GM12878 (cell line): Measurements from ENCODE around the gene ETV6. TPM values are rescaled to one million over a fixed set of nuclear protein-coding genes. Genes with fewer than 3 reads are reported as not detected.

Experiments
- ATAC-seq: fragments of 200-7000 bp; cut with Tn5 transposase; 3 replicates; pipeline ENCODE4 v1.9.1; 2020; ENCODE audit warnings: mild to moderate bottlenecking, moderate library complexity
- BruUV-seq: library from RNA; stranded (reverse); fragments of 400-500 nt; replicated peaks from 2 replicates; lab custom pipeline; 2021; lab: Mats Ljungman, UMichigan
- CTCF ChIA-PET: fragments of 300-600 bp; sonication (Branson Sonifier 250); formaldehyde crosslinking; extraction: SDS; loops from one replicate; lab custom pipeline; 2021; ENCODE audit warnings: inconsistent platforms; lab: Yijun Ruan, JAX
- POLR2A ChIA-PET: fragments of 350-600 bp; formaldehyde crosslinking; extraction: SDS; loops from one replicate; lab custom pipeline; 2021; ENCODE audit warnings: inconsistent platforms; lab: Charles Lee
- RAD21 ChIA-PET: fragments of 300-600 bp; sonication (Branson Sonifier 250); formaldehyde crosslinking; loops from one replicate; lab custom pipeline; 2023; ENCODE audit warnings: antibody characterized with exemption; ENCODE audit not compliant: unreplicated experiment; lab: Charles Lee
- SMC1A ChIA-PET: fragments of 300-600 bp; sonication (Branson Sonifier 250); formaldehyde crosslinking; loops from one replicate; lab custom pipeline; 2023; ENCODE audit not compliant: unreplicated experiment, uncharacterized antibody; lab: Charles Lee
- DNase-seq: peaks from one replicate; pipeline ENCODE4 v3.0.0-alpha.2; 2011; ENCODE audit warnings: low read depth, low spot score
- FAIRE-seq: peaks from 3 replicates; lab custom pipeline; 2011; peaks lifted over from hg19 to GRCh38; lab: Jason Lieb, UNC
- H2AFZ ChIP-seq: 2 replicates; pipeline ENCODE4 v1.6.0; 2011; ENCODE audit warnings: low read depth, low read length, control low read depth; ENCODE audit not compliant: control insufficient read depth
- H3K27ac ChIP-seq: 2 replicates; pipeline ENCODE4 v1.5.1; 2011; ENCODE audit warnings: control low read depth; ENCODE audit not compliant: control insufficient read depth, insufficient read depth
- H3K27me3 ChIP-seq, 2 experiments: replicated peaks in 1 of 2; 2 replicates each; pipeline versions ENCODE4 v1.6.0 to v1.6.1; 2011; ENCODE audit warnings: low read length in 1 of 2; ENCODE audit not compliant: control insufficient read depth in 2 of 2, insufficient read depth in 2 of 2
- H3K36me3 ChIP-seq, 2 experiments: 2 replicates each; pipeline ENCODE4 v1.5.1; 2011; ENCODE audit warnings: low read length in 1 of 2; ENCODE audit not compliant: control insufficient read depth in 2 of 2, insufficient read depth in 2 of 2
- H3K4me1 ChIP-seq: 2 replicates; pipeline ENCODE4 v1.6.1; 2011; ENCODE audit warnings: mild to moderate bottlenecking, low read length, moderate library complexity, mixed read lengths; ENCODE audit not compliant: control insufficient read depth, insufficient read depth
- H3K4me2 ChIP-seq: 2 replicates; pipeline ENCODE4 v1.6.0; 2011; ENCODE audit warnings: control low read depth; ENCODE audit not compliant: control insufficient read depth, insufficient read depth
- H3K4me3 ChIP-seq: fragments of 200-600 bp; sonication (generic); 2 replicates; pipeline ENCODE4 v1.5.1; 2016
- H3K79me2 ChIP-seq: 2 replicates; pipeline ENCODE4 v1.6.0; 2011; ENCODE audit warnings: low read length; ENCODE audit not compliant: control insufficient read depth, insufficient read depth
- H3K9ac ChIP-seq: 2 replicates; pipeline ENCODE4 v1.8.0; 2011; ENCODE audit warnings: low read length, control low read depth, mixed read lengths; ENCODE audit not compliant: control insufficient read depth, insufficient read depth
- H3K9me3 ChIP-seq: replicated peaks from 3 replicates; pipeline ENCODE4 v1.5.1; 2011; ENCODE audit warnings: mild to moderate bottlenecking, low read length; ENCODE audit not compliant: control insufficient read depth, insufficient read depth
- H4K20me1 ChIP-seq: 2 replicates; pipeline ENCODE4 v1.6.0; 2011; ENCODE audit not compliant: control insufficient read depth, insufficient read depth
- LARP7 ChIP-seq: fragments of 450-650 bp; IDR thresholded peaks from 2 replicates; pipeline ENCODE4 v1.6.1; 2017; ENCODE audit warnings: mild to moderate bottlenecking
- POLR2A ChIP-seq: IDR thresholded peaks from 2 replicates; pipeline ENCODE4 v1.6.1; 2011; ENCODE audit warnings: low read depth, mild to moderate bottlenecking, low read length
- TCF12 ChIP-seq: IDR thresholded peaks from 2 replicates; pipeline ENCODE4 v1.6.1; 2011; ENCODE audit warnings: low read depth, mild to moderate bottlenecking, low read length
- WGBS: methylation state at CpG from one replicate; pipeline ENCODE4 v1.1.6; 2016; ENCODE audit warnings: low lambda C conversion rate; ENCODE audit not compliant: insufficient replicate concordance, insufficient coverage; ENCODE audit errors: missing lambda C conversion rate; 5-methylcytosine and 5-hydroxymethylcytosine counted together
- in situ Hi-C: fragments of 300-500 bp; cut with MboI; formaldehyde crosslinking; loops from 9 replicates; pipeline ENCODE4 v1.14.3; 2018; ENCODE audit warnings: mixed read lengths
- intact Hi-C: fragments of 100-400 bp; cut with micrococcal nuclease; formaldehyde crosslinking; loops from one replicate; pipeline ENCODE4 v1.14.2; 2022; ENCODE audit not compliant: unreplicated experiment
- polyA plus RNA-seq, 11 experiments: library from polyadenylated mRNA; depleted of rRNA in 4 of 11; unstranded in 6 of 11; stranded (reverse) in 5 of 11; fragments of >200 nt; fragmentation: Nextera tagmentation in 4 of 11; fragmentation: Illumina TruSeq in 1 of 11; extraction: Ambion mirVana in 4 of 11; extraction: Trizol in 1 of 11; gene quantifications; 1 replicate in 1 of 11; 2 replicates in 10 of 11; pipeline versions ENCODE4 v1.2.1 to v1.2.3, GENCODE V29; 2011 to 2016; ENCODE audit warnings: inconsistent platforms in 2 of 11, missing spikeins in 2 of 11, low read depth in 1 of 11
- total RNA-seq, 4 experiments: library from RNA; depleted of rRNA in 3 of 4; stranded (reverse); fragments of >200 nt in 3 of 4; fragmentation: Illumina TruSeq in 1 of 4; extraction: Trizol in 1 of 4; gene quantifications; 2 replicates each; pipeline versions ENCODE4 v1.2.1 to v1.2.3, GENCODE V29; 2013 to 2021
- TF ChIP-seq, protein P1 (sequence below): fragments of 450-650 bp; IDR thresholded peaks from 2 replicates; pipeline ENCODE4 v1.6.1; 2017; ENCODE audit warnings: mild to moderate bottlenecking, moderate library complexity

ETV6 gene
- total and polyA plus RNA-seq, 10 of the 15 experiments (the other 5 are each of a cell fraction or from before 2014, with no cell fraction given), result 6.6 to 74.8 (median 24.6) TPM

DNA sequence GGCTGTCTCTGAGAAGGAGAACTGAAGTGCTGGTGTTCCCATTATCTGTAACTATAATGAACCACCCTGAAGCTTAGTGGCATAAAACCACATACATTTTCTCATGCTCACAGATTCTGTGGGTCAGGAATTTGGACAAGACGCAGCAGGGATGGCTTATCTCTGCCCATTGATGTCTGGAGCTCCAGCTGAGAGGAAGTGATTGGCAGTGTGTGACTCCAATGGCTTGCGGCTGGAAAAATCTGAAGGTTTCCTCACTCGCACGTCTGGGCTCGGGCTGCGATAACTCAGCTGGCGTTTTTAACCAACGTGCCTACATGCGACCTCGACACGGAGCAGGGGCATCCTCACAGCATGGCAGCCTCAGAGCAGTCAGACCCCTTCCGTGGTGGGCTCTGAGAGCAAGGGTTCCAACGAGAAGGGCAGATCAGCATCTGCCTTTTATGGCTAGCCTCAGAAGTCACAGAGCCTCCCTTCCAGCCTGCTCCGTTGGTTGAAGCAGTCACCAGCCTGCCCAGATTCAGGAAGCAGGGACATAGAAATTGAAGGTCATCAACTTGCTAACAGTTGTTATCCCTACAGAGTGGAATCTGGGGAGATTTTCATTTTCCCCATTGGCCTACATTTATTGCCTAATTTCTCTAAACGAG lies 277.9 kb downstream of the ETV6 start (continued):
- TF ChIP-seq, protein P1, sequence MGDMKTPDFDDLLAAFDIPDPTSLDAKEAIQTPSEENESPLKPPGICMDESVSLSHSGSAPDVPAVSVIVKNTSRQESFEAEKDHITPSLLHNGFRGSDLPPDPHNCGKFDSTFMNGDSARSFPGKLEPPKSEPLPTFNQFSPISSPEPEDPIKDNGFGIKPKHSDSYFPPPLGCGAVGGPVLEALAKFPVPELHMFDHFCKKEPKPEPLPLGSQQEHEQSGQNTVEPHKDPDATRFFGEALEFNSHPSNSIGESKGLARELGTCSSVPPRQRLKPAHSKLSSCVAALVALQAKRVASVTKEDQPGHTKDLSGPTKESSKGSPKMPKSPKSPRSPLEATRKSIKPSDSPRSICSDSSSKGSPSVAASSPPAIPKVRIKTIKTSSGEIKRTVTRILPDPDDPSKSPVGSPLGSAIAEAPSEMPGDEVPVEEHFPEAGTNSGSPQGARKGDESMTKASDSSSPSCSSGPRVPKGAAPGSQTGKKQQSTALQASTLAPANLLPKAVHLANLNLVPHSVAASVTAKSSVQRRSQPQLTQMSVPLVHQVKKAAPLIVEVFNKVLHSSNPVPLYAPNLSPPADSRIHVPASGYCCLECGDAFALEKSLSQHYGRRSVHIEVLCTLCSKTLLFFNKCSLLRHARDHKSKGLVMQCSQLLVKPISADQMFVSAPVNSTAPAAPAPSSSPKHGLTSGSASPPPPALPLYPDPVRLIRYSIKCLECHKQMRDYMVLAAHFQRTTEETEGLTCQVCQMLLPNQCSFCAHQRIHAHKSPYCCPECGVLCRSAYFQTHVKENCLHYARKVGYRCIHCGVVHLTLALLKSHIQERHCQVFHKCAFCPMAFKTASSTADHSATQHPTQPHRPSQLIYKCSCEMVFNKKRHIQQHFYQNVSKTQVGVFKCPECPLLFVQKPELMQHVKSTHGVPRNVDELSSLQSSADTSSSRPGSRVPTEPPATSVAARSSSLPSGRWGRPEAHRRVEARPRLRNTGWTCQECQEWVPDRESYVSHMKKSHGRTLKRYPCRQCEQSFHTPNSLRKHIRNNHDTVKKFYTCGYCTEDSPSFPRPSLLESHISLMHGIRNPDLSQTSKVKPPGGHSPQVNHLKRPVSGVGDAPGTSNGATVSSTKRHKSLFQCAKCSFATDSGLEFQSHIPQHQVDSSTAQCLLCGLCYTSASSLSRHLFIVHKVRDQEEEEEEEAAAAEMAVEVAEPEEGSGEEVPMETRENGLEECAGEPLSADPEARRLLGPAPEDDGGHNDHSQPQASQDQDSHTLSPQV, result no peak
- no peak for TF ChIP-seq LARP7

GRCh38 chr12:11929714-11930113 lies 280.2 kb downstream of the ETV6 start:
- ChIA-PET RAD21 (no interaction called here), CTCF (no interaction called here), POLR2A (no interaction called here), SMC1A (no interaction called here)
- intact Hi-C loops, result no loop called here
- Histone ChIP-seq H3K9me3 (no peaks in the 10 kb centered on the region), H3K9ac (no peak overlapping the region), H2AFZ (no peak overlapping the region), H4K20me1 (no peaks in the 10 kb centered on the region), H3K27ac (no peak overlapping the region), H3K4me3 (no peak overlapping the region), H3K36me3 (no peaks in the 10 kb centered on the region), H3K4me1 (no peaks in the 10 kb centered on the region), H3K79me2 (no peaks in the 10 kb centered on the region), H3K4me2 (no peak overlapping the region), H3K27me3 (no peaks in the 10 kb centered on the region)
- TF ChIP-seq POLR2A (no peak), TCF12 (no peak)
- in situ Hi-C loops, result no loop called here
- DNase-seq, result no peak
- WGBS, result 58% methylated on average over 3 of the region's 3 CpGs
- ATAC-seq, result no peak
- FAIRE-seq, result no peak
- no TSS peak for BruUV-seq
